Stimulated activated CD8-positive, alpha-beta memory T cell treated with anti-CD3 and anti-CD28 coated beads, Interleukin-2, amount 100 ng/mL, for 1 hour (primary cell): Measurements from ENCODE around the gene DHX57.

Experiments
- DNase-seq, 2 donors: peaks; one replicate each; pipeline ENCODE4 v3.0.0-alpha.2; 2020; ENCODE audit warnings: low read depth in 2 of 2

The DHX57 gene, protein sequence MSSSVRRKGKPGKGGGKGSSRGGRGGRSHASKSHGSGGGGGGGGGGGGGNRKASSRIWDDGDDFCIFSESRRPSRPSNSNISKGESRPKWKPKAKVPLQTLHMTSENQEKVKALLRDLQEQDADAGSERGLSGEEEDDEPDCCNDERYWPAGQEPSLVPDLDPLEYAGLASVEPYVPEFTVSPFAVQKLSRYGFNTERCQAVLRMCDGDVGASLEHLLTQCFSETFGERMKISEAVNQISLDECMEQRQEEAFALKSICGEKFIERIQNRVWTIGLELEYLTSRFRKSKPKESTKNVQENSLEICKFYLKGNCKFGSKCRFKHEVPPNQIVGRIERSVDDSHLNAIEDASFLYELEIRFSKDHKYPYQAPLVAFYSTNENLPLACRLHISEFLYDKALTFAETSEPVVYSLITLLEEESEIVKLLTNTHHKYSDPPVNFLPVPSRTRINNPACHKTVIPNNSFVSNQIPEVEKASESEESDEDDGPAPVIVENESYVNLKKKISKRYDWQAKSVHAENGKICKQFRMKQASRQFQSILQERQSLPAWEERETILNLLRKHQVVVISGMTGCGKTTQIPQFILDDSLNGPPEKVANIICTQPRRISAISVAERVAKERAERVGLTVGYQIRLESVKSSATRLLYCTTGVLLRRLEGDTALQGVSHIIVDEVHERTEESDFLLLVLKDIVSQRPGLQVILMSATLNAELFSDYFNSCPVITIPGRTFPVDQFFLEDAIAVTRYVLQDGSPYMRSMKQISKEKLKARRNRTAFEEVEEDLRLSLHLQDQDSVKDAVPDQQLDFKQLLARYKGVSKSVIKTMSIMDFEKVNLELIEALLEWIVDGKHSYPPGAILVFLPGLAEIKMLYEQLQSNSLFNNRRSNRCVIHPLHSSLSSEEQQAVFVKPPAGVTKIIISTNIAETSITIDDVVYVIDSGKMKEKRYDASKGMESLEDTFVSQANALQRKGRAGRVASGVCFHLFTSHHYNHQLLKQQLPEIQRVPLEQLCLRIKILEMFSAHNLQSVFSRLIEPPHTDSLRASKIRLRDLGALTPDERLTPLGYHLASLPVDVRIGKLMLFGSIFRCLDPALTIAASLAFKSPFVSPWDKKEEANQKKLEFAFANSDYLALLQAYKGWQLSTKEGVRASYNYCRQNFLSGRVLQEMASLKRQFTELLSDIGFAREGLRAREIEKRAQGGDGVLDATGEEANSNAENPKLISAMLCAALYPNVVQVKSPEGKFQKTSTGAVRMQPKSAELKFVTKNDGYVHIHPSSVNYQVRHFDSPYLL (N-terminal part only)

DNA sequence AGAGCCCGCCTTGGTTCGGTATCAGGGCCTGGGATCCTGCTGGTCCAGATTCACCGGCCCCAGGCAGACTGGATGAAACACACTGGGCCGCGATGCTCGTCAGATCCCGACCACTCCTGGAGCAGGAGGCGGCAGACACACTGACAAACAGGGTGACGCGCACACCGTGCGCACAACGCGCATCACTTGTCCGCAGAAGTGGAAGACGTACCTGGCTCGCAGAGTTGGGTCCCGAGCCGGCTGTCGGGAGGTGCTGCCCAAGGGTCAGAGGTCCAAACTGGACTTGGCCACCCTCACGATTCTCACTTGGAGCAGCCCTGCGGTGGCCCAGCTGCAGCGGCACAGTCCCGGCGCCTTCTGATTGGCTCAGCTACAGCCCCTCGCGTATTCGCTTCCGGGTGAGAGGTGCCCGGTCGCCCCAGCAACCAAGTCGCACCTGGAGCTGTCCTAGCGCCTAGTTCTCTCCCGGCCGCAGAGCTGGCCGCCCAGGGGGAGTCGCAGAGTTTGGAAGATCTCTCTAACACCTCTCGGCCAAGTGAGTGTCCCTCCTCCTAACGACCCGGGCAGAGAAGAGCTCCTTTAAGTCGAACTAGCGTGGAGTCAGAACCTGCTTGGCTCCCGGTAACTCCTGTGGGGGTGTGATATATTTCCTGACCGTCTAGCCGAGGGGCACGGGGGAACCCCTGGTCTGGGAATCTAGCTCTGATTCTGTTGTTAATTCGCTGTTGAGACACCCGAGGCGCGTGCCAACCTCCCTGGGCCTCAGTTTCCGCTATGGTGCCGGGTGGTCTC lies at the start of gene DHX57, which contains the start of gene MORN2:
TSS of gene DHX57 (minus strand) at position 359 of the 792 bp plus-strand sequence. CDS start 7,529 bp downstream, outside the sequence.
TSS of gene MORN2 (plus strand) at position 401 of the 792 bp plus-strand sequence.
- DNase-seq = peak; percentile 49 to 61

- no peak for DNase-seq
Observed at GRCh38 chr2:38922902-38923301, 47.2 kb upstream of the DHX57 start.

GRCh38 chr2:38922389-38922788 lies 46.7 kb upstream of the DHX57 start:
- DNase-seq = no peak

GRCh38 chr2:38912619-38913018 lies 36.9 kb upstream of the DHX57 start:
- DNase-seq = no peak

DNA sequence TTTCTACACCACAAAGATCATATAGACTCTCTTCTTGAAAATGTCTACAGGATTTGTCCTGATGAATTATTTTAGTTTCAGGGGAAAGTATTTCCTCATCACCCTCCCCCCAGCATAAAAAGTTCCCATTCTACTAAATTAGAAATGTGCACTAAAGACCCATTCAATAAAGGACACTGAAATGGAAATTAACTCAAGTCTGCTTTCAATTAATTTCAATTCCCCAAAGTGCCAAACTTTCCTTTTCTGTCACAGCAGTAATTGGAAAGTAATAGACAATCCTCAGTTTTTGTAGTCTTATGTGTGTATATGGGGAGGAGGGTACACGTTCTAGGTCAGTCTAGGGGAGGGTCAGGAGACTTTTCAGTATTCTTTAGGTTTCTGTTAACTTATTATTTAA lies 35.5 kb upstream of the DHX57 start:
- DNase-seq = no peak

DNA sequence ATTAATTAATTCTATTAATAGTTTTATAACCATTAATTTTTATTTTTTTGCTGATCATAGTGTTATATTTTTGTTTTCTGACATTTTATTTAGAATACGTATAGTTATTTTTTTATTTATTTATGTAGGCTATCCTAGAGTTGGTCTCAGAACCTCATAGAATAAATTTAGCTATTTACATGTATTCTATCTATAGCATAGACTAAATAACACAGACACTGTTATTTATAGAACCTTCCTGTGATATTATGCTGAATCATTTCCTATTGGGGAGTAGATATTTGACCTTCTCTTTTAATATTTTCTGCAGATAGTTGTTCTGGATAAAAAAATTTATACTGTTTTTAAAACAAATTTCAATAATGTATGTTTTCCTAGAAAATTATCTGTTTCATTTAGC lies 34.1 kb upstream of the DHX57 start:
- DNase-seq = no peak

GRCh38 chr2:38907743-38908562 lies 32.2 kb upstream of the DHX57 start:
- DNase-seq = no peak

DNA sequence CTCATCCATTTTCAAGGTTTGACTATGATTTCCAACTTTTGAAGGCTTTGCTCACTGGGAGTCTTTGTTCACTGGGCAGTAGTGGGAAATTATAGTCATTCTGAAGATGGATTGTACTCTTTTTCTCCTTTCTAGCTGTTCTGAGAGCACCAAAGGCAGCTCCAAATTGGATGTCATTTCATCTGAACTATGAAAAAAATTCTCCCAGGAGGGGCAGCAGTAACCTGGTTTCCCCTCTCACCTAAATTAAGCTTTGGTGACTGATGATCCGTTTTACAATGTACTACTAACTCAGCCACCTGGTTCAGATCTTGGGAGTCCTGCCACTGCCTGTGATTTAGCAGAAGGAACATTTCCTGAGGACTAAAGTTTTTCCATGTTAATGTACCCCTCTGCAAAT lies 31.5 kb upstream of the DHX57 start:
- DNase-seq = no peak

- DNase-seq = no peak
Observed at GRCh38 chr2:38905251-38905650, 29.5 kb upstream of the DHX57 start.

DNA sequence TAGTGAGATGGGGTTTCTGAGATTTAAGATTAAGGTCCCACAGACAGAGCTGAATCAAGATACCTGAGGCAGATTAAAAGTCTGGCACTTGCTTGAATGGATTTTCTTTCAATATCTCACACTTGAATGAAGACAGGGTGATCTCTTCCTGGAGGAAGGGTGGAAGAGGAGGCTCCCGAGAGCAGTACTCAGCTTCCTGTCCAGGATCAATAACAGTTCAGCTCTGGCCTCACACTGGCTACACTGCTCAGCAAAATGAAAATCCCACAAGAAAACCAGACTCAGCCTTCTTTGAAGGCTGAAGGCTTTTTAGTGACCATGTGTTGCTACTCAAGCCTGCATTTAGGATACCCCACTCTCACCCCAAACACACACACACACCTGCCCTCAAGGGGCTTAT lies 25.0 kb upstream of the DHX57 start:
- DNase-seq = no peak

DNA sequence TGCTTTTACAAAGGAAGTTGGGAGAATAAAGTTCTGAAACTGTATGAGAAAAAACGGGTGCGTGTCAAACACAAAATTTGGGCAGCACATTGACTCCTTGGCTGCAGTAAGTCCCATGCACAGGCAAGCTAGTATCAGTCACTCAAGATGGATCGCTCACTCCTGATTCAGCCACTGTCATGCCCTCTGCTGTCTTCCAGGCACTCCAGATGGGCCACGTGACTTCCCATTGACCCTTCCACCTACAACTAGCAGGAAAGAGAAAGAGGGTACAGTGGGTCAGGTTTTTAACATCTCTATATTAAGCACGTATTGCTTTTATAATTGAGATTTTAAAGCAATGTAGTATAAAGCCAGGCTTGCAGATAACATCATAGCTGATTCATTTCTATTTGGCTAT lies 22.5 kb upstream of the DHX57 start:
- DNase-seq = no peak

DNA sequence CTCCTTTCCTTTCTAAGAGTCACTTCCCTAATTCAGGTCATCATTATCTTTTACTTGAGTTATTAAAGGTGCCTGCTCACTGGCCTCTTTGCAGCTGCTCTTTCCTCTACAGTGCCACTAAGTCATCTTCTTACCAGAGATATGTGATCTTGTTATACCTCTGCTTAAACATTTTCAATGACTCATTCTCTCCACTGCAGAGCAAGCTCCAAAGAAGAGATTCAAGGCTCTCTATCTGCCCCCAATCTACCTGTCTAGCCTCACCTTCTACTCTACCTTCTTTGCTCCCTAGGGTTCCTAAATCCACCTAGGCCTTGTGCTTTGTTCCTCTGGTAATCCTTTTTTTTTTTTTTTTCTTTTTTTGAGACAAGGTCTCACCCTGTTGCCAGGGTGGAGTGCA lies 17.1 kb upstream of the DHX57 start:
- DNase-seq = no peak

DNA sequence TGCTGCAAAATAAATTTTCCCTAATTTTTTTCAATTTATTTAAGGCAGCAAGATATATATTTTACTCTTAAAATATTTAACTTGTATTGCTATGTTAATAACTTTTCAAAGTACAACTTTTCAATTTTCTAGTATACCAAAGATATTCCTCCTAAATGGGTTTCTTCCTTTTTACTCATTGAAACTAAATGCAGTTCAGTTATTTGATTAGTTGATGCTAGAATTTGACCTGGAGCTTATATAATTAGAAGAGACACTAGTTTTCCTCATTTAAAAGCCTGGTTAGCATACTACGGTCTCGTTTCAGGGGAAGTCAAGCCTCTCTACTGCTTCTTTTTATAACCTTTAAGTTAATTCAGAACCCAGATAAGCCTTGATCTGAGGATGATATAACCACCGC lies 13.8 kb upstream of the DHX57 start, which contains the start of gene ARHGEF33:
TSS of gene ARHGEF33 (plus strand) at position 301 of the 400 bp plus-strand sequence. CDS start 29,573 bp downstream, outside the sequence.
- no peak for DNase-seq

DNA sequence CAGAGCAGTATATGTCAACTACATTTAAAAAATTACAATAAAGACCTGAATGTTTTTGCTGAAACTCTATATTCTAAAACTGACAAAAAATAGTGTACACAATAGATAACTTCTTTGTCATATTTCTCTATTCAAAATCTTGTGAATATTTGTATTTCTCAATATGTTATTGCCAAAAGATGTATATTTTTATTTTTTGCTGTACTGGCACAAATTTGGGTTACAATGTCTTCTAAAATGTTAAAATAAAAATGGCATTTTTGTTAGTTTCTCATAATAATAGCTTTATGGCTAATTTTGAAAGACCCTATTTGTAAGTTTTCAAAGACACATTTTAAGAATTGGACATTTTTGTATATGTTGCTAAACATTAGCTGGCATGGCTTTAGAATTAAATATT lies 13.3 kb upstream of the DHX57 start:
- no peak for DNase-seq

DNA sequence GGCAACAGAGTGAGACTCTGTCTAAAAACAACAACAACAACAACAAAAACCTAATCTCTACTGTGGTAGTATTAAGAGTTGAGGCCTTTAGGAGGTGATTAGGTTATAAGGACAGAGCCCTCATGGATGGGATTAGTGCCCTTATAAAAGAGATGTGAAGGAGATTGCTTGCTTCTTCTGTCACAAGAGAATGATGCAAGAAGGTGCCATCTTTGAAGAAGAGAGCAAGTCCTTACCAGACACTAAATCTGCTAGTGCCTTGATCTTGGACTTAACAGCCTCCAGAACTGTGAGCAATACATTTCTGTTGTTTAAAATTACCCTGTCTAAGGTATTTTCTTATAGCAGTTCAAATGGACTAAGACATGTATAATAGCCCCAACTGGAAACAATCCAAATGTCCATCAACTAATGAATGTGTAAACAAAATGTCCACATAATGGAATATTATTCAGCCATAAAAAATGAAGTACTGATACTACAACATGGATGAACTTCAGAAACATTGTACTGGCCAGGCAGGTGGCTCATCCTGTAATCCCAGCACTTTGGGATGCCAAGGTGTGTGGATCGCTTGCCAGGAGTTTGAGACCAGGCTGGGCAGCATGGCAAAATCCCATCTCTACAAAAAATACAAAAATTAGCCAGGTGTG lies 12.3 kb upstream of the DHX57 start:
- no peak for DNase-seq

- DNase-seq = no peak
Observed at GRCh38 chr2:38887347-38887746, 11.6 kb upstream of the DHX57 start.

DNA sequence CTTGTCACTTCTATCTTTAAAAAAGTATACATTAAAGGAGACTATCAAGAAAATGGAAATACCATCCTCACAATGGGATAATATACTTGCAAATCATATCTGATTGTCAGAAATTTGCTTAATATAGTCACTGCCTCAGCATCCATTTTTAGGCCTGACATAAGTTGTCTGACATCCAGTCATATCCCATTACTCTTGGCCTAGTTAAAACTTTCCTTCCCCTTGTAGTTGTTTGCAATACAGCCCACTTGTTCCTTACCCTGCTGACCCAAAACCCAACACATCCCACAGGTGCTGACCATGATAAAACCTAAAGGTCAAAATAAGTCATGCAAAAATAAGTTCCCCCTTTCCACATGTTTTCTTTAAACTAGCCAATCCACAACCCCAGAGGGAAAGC lies 10.3 kb upstream of the DHX57 start:
- no peak for DNase-seq

DNA sequence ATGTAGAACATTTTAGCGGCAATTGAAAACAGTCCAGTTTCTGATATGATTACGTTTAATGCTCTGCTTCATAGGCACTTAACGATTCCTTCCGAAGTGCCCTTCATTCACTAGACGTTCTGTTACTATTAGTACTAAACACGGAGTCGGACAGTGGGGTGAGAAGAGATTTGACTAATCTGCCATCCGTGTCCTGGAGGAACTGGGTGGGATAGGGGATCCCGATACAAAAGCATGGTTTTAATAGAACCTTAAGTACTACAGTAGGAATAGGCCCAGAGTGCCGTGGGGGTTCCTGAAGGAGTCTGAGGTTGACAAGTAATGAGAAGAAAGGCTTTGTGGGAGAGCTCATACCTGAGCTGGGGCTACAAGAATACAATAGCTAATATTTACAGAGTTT lies 673 bp upstream of the DHX57 start:
- DNase-seq = no peak

GRCh38 chr2:38875227-38875575 lies 533 bp downstream of the DHX57 start:
- DNase-seq = no peak

- DNase-seq = no peak
Observed at GRCh38 chr2:38873763-38874162, 2.0 kb downstream of the DHX57 start.
